Epithelial cell of proximal tubule (primary cell): ENCODE data around the gene ASAP2. TPM values are rescaled to one million over a fixed set of nuclear protein-coding genes. Genes with fewer than 3 reads are reported as not detected.

Experiments
- DNase-seq: peaks from one replicate; pipeline ENCODE4 v3.0.0-alpha.2; 2011; ENCODE audit warnings: low read depth
- H3K4me3 ChIP-seq: 2 replicates; pipeline ENCODE4 v1.5.1; 2011; ENCODE audit warnings: low read depth, mild to moderate bottlenecking, low read length
- CTCF ChIP-seq: conservative IDR thresholded peaks from 2 replicates; pipeline ENCODE4 v1.5.1; 2012; ENCODE audit warnings: low read depth, mild to moderate bottlenecking, low read length
- total RNA-seq: library from RNA; depleted of rRNA; stranded (reverse); fragments of >200 nt; gene quantifications from 2 replicates; pipeline ENCODE4 v1.2.3, GENCODE V29; 2015

Gene ASAP2
- total RNA-seq, 1 donor from 2014 or later, result 33.0 TPM

DNA sequence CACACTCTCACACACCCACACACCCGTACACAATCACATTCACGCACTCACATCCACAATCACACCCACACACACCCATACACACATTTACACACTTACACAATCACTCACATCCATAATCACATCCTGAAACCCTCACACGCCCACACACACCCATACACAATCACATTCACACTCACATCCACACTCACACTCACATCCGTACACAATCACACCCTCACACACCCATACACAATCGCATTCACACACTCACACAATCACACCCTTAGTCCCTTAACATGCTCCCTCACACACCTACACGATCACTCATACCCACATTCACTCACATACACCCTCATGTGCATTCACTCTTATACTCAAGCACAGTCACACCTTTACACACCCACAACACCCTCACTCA, 110.9 kb downstream of the ASAP2 start:
- TF ChIP-seq CTCF, result no peak
- no peak for DNase-seq
- H3K4me3 ChIP-seq, result no peak overlapping the region

DNA sequence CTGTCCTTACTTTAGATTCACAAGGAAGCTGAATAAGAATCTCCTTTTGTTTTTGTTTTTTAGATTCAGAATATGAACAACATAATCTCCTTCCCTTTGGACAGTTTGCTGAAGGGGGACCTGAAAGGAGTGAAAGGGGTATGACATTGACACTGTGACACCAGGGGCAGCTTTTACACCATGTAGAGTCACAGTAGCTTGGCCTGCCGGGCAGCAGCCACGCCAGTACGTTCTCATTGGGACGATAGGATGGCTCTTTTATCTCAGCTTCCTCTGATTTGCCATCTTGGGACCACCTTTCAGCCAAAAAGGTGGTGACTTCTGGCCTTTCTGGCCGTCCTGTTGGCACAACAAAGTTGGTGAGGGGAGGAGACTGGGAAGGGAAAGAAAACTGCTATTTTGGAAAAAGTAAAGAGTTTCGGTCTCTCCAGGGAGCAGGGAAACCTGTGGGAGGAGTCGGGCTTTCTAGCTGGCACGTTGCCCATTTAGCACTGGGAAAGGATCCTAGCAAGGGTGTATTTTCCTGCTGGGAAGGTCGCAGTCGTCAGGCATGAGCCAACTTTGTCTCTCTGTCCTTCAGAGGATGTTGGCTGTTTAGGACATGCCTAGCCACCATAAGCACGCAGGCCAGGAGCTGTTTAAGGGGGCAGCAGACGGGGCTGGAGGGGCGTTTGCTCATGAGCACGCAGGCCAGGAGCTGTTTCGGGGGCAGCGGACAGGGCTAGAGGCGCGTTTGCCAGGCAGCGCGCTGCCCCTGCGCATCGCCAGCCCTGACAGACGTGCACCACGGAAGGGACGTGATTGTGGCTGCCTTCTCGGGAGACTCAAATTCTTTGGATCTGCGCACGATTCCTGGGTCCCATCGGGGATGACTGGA, 112.1 kb downstream of the ASAP2 start:
- H3K4me3 ChIP-seq, result no peak overlapping the region
- TF ChIP-seq CTCF, result no peak
- DNase-seq, result no peak

DNA sequence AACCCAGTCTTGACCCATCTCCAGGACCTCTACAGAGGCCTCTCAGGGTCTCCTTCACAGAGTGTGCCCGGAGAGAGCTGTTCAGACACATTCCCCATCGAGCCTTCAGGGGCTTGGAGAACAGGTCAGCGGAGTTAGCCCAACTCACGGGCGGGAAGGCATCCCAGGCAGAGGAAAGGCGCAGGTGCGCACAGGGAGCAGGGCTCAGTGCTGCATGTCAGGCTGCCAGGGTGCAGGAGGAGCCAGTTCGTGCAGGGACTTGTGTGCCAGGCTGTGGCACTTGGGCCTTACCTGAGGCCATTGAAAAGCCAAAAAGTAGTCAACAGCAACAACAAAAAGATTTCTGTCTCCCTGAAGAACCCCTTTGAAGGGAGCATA, 112.7 kb downstream of the ASAP2 start:
- no peak for TF ChIP-seq CTCF
- H3K4me3 ChIP-seq, result no peak overlapping the region
- DNase-seq, result no peak

- H3K4me3 ChIP-seq, result no peak overlapping the region
- DNase-seq, result no peak
- no peak for TF ChIP-seq CTCF
These were observed 116.0 kb downstream of the ASAP2 start for GRCh38 chr2:9322576-9322975.

- no peak for TF ChIP-seq CTCF
- H3K4me3 ChIP-seq, result no peak overlapping the region
- no peak for DNase-seq
These were observed 118.8 kb downstream of the ASAP2 start for GRCh38 chr2:9325428-9325827.

- no peak for TF ChIP-seq CTCF
- no peak for DNase-seq
These were observed 120.4 kb downstream of the ASAP2 start for GRCh38 chr2:9326975-9327374.

DNA sequence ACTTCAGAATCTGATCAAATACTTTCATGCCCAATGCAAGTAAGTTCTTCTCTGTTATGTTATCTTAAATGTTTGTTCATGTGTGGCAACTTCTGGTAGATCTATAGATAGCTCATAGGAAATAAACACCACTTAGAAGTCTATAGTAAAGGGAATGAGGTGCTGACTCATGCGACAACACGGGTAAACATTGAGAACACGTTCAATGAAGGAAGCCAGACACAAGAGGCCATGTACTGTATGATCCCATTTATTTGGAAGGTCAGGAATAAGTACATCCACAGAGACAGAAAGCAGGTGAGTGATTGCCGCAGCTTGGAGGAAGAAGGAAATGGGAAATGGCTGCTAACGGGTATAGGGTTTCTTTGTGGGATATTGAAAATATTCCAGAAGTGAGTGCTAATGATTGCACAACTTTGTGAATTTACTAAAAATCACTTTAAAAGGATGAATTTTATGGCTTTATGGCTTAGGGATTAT, 121.3 kb downstream of the ASAP2 start:
- no peak for TF ChIP-seq CTCF
- H3K4me3 ChIP-seq, result no peak overlapping the region
- DNase-seq, result no peak

More at GRCh38 chr2:9326975-9327374, 120.4 kb downstream of the ASAP2 start:
- no peak overlapping the region for H3K4me3 ChIP-seq
